ENCODE data around the gene ACTN1. TPM values are rescaled to one million over a fixed set of nuclear protein-coding genes. Genes with fewer than 3 reads are reported as not detected.

Gene ACTN1
- total and polyA plus RNA-seq, 3 donors from 2014 or later = 51.0 to 82.3 (median 69.5) TPM

GRCh38 chr14:68960123-68960522 lies 19.0 kb downstream of the ACTN1 start:
- H3K27ac ChIP-seq = no peak overlapping the region
- intact Hi-C loops (cut with DNase I; ENCODE audit: low total_unique reads) = no loop called here
- DNase-seq = no peak
- no peak for TF ChIP-seq POLR2A (IDR thresholded peaks at IDR 0.05)
- TF ChIP-seq, protein P1, sequence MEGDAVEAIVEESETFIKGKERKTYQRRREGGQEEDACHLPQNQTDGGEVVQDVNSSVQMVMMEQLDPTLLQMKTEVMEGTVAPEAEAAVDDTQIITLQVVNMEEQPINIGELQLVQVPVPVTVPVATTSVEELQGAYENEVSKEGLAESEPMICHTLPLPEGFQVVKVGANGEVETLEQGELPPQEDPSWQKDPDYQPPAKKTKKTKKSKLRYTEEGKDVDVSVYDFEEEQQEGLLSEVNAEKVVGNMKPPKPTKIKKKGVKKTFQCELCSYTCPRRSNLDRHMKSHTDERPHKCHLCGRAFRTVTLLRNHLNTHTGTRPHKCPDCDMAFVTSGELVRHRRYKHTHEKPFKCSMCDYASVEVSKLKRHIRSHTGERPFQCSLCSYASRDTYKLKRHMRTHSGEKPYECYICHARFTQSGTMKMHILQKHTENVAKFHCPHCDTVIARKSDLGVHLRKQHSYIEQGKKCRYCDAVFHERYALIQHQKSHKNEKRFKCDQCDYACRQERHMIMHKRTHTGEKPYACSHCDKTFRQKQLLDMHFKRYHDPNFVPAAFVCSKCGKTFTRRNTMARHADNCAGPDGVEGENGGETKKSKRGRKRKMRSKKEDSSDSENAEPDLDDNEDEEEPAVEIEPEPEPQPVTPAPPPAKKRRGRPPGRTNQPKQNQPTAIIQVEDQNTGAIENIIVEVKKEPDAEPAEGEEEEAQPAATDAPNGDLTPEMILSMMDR (IDR thresholded peaks at IDR 0.05) = no peak
- H3K27me3 ChIP-seq = no peaks in the 10 kb centered on the region
- 78 to 81% methylated on average over 3 of the region's 3 CpGs for WGBS, 2 donors
- no peaks in the 10 kb centered on the region for H3K36me3 ChIP-seq (ENCODE audit: low read depth, missing control alignments)
- no peak overlapping the region for H3K4me3 ChIP-seq
- H3K4me1 ChIP-seq = peaks cover 28% of the 10 kb centered on the region
- no peaks in the 10 kb centered on the region for H3K9me3 ChIP-seq

DNA sequence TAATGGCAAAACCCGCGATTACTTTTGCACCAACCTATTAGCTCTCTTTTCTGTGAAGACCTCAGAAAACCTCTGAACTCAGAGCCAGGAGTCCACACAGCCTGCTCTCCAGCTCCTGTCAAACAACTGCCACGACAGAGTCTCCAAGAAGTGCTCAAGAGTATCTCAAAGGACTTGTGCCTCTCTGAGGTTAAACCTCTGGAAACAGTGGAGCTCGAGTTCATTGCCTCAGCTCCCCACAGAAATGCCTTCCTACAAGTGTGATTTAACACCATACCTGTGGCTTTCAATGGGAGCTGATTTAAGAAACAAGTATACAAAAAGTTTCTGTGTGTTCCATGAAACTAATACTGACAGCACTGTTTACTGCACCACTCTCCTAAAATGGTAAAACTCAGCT lies 20.1 kb downstream of the ACTN1 start:
- Histone ChIP-seq H3K27me3 (no peaks in the 10 kb centered on the region), H3K36me3 (ENCODE audit: low read depth, missing control alignments) (no peaks in the 10 kb centered on the region), H3K27ac (peak overlapping the region in 1 of 2 donors; percentile 9), H3K9me3 (no peaks in the 10 kb centered on the region), H3K4me1 (peaks cover 27% of the 10 kb centered on the region), H3K4me3 (no peak overlapping the region)
- TF ChIP-seq, protein P1 (IDR thresholded peaks at IDR 0.05) = no peak
- TF ChIP-seq POLR2A (IDR thresholded peaks at IDR 0.05) = no peak
- DNase-seq = no peak
- 50 to 60% methylated on average over 4 of the region's 4 CpGs for WGBS, 2 donors
- intact Hi-C loops (cut with DNase I; ENCODE audit: low total_unique reads) = no loop called here

DNA sequence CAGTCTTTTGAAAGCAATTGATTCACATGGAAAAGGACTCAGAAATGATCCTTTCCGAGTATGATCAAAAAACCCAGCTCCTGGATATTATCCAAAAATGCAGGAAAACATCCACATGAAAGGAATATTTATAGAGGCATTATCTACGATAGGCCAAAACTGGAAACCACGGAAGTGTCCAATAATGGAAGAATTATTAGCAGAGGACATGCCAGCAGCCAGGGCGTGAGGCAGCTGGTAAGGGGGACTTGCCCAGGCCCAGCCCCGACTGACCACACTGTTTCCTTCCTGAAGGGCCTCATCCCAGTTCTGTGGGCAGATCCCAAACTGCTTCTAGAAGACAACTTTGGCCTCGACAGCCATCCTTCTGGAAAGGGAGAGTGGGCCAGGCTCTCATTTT lies 20.5 kb downstream of the ACTN1 start:
- H3K27me3 ChIP-seq = no peaks in the 10 kb centered on the region
- no peaks in the 10 kb centered on the region for H3K9me3 ChIP-seq
- intact Hi-C loops (cut with DNase I; ENCODE audit: low total_unique reads) = no loop called here
- DNase-seq = no peak
- no peak overlapping the region for H3K4me3 ChIP-seq
- H3K36me3 ChIP-seq (ENCODE audit: low read depth, missing control alignments) = no peaks in the 10 kb centered on the region
- no peak for TF ChIP-seq POLR2A (IDR thresholded peaks at IDR 0.05)
- TF ChIP-seq, protein P1 (IDR thresholded peaks at IDR 0.05) = no peak
- H3K27ac ChIP-seq = peak overlapping the region in 1 of 2 donors; percentile 9
- whole genome bisulfite sequencing, 2 donors = 22 to 40% methylated on average over 6 of the region's 6 CpGs
- peaks cover 27% of the 10 kb centered on the region for H3K4me1 ChIP-seq

GRCh38 chr14:68957775-68958174 lies 21.3 kb downstream of the ACTN1 start:
- Histone ChIP-seq H3K4me3 (no peak overlapping the region), H3K4me1 (peaks cover 32% of the 10 kb centered on the region), H3K36me3 (ENCODE audit: low read depth, missing control alignments) (no peaks in the 10 kb centered on the region), H3K9me3 (no peaks in the 10 kb centered on the region), H3K27ac (peak overlapping the region in 1 of 2 donors; percentile 9), H3K27me3 (no peaks in the 10 kb centered on the region)
- WGBS, 2 donors = 81 to 83% methylated on average over 12 of the region's 12 CpGs
- no peak for DNase-seq
- intact Hi-C loops (cut with DNase I; ENCODE audit: low total_unique reads) = no loop called here
- TF ChIP-seq POLR2A (IDR thresholded peaks at IDR 0.05) = no peak

GRCh38 chr14:68956724-68957123 lies 22.4 kb downstream of the ACTN1 start:
- Histone ChIP-seq H3K36me3 (ENCODE audit: low read depth, missing control alignments) (no peaks in the 10 kb centered on the region), H3K9me3 (no peaks in the 10 kb centered on the region), H3K27ac (no peak overlapping the region), H3K4me1 (peaks cover 42% of the 10 kb centered on the region), H3K4me3 (no peak overlapping the region), H3K27me3 (no peaks in the 10 kb centered on the region)
- intact Hi-C loops (cut with DNase I; ENCODE audit: low total_unique reads) = no loop called here
- TF ChIP-seq, protein P1 (IDR thresholded peaks at IDR 0.05) = no peak
- TF ChIP-seq POLR2A (IDR thresholded peaks at IDR 0.05) = no peak
- WGBS, 2 donors = 87 to 89% methylated on average over 3 of the region's 3 CpGs
- no peak for DNase-seq
